NCI-H748 (cell line): ENCODE measurements around the gene BMPR1A.
A peak's percentile ranks its signal among the peaks of the same experiment; 100 is the strongest.
"Not testable (repeated sequence)": the region's sequence is repeated elsewhere in the genome, so short reads cannot be mapped to it uniquely, and the experiment has no call there.

Experiments used
- DNase-seq: peaks from one replicate; lab custom pipeline; 2025; ENCODE audit not compliant: unreplicated experiment; lab: John Stamatoyannopoulos, UW

BMPR1A gene

GRCh38 chr10:86837663-86838062 lies 81.2 kb downstream of the BMPR1A start:
- DNase-seq = no peak

- DNase-seq = no peak
Measured at GRCh38 chr10:86840498-86840897, 84.1 kb downstream of the BMPR1A start.

GRCh38 chr10:86846088-86846487 lies 89.7 kb downstream of the BMPR1A start:
- DNase-seq = no peak

- DNase-seq = no peak
Measured at GRCh38 chr10:86848747-86849146, 92.3 kb downstream of the BMPR1A start.

GRCh38 chr10:86849181-86849894 lies 92.9 kb downstream of the BMPR1A start:
- DNase-seq = no peak

GRCh38 chr10:86850481-86850880 lies 94.1 kb downstream of the BMPR1A start:
- DNase-seq = no peak

- no peak for DNase-seq
Measured at GRCh38 chr10:86851328-86852207, 95.1 kb downstream of the BMPR1A start.

GRCh38 chr10:86853582-86853981 lies 97.2 kb downstream of the BMPR1A start:
- not testable (repeated sequence) for DNase-seq

GRCh38 chr10:86855513-86855912 lies 99.1 kb downstream of the BMPR1A start:
- DNase-seq = no peak

- DNase-seq = no peak
Measured at GRCh38 chr10:86856156-86856555, 99.7 kb downstream of the BMPR1A start.

- no peak for DNase-seq
Measured at GRCh38 chr10:86857128-86857721, 100.8 kb downstream of the BMPR1A start.

- DNase-seq = no peak
Measured at GRCh38 chr10:86858011-86858410, 101.6 kb downstream of the BMPR1A start.

GRCh38 chr10:86861351-86861750 lies 104.9 kb downstream of the BMPR1A start:
- DNase-seq = no peak

GRCh38 chr10:86862373-86862772 lies 106.0 kb downstream of the BMPR1A start:
- no peak for DNase-seq

- DNase-seq = no peak
Measured at GRCh38 chr10:86862786-86863483, 106.5 kb downstream of the BMPR1A start.

GRCh38 chr10:86863484-86863842 lies 107.0 kb downstream of the BMPR1A start:
- DNase-seq = no peak

GRCh38 chr10:86865011-86865811 lies 108.8 kb downstream of the BMPR1A start:
- peak; percentile 1 for DNase-seq

- no peak for DNase-seq
Measured at GRCh38 chr10:86867149-86867548, 110.7 kb downstream of the BMPR1A start.

- DNase-seq = peak; percentile 6
Measured at GRCh38 chr10:86868353-86868752, 111.9 kb downstream of the BMPR1A start.

GRCh38 chr10:86870679-86871078 lies 114.3 kb downstream of the BMPR1A start:
- DNase-seq = no peak
